Left hindlimb (tissue), 1 donor: ENCODE measurements around the gene TSPAN31.

Experiments used
- DNase-seq: peaks from one replicate; pipeline ENCODE4 v3.0.0-alpha.2; 2018

TSPAN31 gene

DNA sequence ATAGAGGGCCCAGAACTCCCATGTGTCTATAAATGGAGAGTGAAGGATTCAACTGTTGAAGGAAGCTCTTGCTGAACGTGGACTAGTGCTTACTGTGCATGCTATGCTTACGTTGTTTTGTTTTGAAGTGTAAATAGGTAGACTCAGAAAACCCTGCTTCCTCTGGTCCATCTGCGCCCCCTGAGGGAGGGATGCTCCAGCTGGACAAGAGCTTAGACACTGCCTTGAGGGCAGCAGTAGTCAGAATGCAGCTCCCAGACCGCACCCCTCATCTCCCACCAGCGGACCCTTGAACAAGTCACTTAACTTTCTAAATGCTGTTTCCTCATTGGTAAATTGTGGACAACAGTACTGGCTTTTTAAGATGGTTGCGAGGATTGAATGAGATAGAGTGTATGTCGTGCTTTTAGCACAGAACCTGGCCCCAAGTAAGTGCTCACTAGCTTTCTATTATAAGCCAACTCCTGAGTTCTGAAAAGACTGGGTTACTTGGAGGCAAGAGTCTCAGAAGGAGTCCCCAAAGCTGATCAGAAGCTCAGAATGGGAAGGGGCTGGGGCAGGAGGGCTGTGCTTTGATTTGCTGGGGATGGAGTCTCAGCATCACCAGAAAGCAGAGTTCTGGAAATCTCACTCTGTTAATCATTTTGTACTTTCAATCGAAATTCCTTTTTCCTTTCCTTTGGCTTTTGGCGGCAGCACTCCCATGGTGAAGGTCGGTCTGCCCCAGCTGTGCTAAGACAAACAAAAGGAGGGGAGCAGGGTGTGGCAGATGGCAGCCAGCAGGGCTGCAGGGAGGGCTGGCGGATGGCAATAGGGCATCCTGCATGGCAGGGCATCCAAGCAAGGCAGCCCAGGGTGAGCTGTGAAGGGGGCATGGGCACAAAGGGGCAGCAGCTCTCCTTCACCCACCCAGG lies 21.9 kb upstream of the TSPAN31 start:
- no peak for DNase-seq

DNA sequence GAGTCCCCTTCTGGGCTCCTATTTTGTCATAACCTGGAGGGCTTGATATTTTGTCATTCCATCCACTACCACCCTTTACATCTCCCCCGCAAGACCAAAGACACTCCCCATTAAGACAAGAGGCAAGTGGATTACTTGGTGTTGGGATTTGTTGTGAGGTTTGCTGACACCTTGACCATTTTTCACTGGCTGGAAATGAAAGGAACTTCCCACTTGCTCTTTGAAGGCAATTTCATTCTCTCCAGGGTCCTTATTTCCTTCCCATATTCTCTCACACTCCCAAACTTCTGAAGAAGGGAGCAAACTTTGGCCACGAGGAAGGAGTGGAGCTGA lies 21.2 kb upstream of the TSPAN31 start:
- no peak for DNase-seq

DNA sequence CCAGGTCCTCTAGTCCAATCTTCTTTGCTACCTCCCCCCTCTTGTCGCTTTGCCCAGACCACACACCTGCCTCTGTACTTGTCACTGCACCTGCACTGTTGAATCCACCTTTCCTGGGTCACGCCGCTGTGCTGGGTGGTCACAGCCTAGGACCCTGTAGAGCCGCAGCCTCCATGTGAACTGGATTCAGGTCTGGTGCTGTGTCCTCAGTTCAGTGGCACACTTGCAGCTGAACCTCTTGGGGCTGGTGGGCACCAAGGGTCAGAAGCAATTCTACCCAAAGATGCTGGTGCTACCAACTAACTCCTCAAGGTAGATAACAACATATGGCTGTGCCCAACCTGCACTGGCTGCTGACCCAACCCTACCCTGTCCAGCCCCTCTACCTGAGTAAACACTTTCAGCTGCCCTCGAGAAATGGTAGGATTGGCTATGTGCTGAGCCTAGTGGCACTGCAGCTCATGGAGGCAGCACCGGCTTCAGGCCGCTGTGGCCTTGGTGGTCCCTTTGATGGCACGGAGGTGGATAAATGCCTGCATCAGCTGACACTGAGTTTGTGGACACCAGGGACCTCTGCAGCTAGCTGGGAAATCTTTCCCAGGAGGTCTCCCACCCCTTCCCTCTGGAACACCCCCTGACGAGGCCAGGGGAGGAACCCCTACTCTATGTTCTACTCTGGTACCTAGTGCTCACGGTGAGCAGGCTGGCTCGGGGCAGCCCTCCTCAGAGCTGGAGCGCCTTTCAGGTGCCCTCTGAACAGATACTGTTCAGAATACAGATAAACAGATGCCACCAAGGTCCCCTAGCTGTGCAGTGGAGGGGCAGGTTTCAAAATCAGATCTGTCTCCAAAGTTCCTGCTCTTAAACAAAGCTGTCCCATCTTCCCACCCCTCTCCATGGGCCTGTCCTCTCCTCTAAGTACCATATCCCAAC lies 20.6 kb upstream of the TSPAN31 start:
- no peak for DNase-seq

DNA sequence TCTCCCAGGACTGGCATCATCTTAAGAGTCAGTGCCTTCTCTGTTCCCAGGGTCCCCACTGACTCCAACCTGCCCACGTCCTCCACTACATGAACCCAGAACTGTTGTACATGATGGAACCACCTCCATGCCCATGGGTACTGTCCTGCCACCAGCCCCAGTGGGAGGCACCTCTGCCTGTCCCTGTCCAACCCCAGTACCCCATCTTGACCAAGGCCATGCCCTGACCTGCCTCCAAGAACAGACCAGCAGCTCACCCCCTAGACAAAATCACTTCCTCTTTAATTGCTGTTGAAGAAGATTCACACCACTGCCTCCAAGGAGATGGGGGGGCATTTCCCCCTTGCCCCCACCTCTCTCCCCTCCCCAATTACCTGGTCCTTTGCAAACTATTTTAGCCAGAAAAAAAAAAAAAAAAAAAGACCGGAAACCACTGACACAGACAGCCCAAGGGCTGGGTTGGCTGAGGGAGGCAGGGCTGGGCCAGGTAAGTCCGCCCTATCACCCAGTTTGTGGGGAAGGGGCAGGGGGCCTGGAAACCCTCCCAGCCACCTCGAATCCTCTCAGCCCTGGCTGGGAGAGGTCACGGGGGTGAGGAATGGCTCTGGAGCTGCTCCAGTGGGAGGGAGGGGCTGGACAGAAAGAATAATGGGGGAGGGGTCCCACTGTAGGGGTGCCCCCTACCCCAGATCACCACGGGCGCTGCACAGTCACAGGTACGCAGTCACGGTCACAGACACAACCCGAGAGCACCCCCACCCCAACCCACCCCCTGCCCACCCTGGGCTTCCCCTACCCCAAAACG lies 19.7 kb upstream of the TSPAN31 start:
- peak; percentile 23 for DNase-seq

DNA sequence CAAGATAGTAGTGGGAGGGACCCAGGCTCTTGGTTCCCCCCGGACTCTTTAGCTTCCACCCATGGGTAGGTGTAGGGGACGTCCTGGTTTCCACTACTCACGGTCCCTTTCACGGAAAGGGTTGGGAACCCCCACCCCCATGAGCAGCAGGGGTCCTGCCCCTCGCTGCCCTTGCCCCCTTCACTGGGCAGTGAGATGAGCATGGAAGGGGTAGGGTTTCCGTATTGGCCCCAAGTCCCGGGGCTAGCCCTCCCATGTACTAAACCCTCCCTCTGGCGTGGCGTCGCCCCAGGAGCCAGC lies 19.0 kb upstream of the TSPAN31 start:
- DNase-seq: no peak

DNA sequence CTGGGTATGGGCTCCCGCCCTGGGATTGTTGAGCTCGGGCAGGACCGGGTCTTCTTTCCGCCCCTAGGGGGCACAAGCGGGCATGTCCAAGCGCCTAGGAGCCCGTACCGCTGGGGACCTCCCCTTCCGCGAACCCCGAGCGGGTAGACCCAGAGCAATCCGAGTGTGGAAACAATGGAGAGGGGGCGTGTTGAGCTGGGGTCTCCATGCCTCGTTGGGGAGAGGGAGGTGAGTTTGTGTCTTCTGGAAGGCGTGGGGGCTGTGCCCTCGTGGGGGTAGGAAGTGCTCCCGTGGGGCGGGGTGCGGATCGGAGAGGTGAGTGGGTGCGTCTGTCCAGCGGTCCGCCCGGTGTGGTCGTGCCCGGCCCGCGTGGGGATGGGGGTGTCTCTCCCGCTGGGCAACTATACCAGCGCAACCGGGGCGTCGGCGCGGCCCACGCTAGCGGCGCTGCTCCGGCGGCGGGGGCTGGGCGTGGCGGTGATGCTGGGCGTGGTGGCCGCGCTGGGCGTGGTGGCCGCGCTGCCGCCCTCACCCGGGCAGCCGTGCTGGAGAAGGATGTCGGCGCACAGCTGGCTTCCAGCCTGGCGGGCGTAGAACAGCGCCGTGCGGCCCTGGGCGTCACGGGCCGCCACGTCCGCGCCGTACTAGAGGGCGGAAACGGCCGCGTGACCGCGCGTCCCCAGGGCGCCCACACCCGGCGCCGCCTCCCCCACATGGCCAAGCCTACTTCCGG lies 18.5 kb upstream of the TSPAN31 start:
- DNase-seq: peak; percentile 81

DNA sequence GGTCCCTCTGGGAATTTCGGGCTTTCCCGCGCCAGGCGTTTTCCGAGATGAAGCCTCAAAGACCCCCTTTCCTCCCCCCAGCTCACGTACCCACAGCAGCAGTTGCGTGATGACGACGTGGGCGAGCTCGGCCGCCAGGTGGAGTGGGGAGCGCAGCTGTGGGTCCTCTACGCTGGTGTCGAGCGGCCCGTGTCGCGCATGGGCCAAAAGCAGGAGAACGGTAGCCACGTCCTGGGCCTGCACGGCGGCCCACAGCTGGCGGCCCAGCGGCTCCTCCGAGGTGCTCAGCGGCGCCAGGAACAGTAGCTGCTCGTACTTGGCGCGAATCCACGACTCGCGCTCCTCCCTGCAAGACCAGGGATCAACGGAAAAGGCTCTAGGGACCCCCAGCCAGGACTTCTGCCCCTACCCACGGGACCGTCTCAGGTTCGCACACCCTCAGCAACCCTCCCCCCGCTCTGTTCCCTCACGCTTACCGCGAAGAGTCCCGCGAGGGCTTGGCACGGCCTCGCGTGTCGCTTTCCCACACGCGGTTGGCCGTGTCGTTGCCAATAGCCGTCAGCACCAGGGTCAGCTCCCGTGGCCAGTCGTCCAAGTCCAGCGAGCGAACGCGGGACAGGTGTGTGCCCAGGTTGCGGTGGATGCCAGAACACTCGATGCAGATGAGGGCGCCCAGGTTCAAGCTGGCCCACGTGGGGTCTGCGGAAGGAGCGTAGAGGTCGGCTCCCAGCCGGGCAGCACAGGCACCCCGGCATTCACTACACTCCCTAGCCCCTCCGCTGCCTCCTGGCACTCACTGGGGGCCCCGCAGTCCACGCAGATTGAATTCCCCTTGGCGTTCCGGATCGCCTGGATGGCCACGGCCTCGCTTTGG lies 17.7 kb upstream of the TSPAN31 start:
- DNase-seq: peak; percentile 68

DNA sequence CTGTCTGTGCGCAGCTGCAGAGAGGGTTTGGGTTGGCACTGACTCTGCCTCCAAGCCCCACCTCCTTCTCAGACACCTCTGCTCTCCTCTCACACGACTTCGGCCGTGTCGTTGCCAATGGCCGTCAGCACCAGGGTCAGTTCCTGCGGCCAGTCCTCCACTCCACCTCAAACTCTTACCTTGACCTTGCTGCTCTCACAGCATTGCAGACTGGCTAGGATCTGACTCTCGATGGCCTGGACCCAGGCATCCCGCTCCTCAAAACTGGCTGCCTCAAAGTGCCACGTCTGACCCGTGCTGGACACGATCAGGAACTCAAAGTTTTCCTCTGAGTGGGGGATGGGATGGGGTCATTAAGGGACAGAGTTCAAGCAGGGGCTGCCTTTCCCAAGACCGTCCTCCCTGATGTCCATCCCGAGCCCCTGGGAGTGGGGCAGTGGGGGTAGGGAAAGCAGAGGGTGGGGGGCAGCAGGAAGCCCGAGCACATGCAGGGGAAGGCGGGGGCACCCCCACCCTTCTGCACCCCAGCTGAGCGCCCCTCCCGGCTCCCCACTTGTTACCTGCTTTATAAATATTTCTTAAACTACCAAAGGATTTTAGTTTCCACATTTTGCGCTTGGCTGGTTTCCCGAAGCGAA lies 17.0 kb upstream of the TSPAN31 start:
- peak; percentile 30 for DNase-seq

DNA sequence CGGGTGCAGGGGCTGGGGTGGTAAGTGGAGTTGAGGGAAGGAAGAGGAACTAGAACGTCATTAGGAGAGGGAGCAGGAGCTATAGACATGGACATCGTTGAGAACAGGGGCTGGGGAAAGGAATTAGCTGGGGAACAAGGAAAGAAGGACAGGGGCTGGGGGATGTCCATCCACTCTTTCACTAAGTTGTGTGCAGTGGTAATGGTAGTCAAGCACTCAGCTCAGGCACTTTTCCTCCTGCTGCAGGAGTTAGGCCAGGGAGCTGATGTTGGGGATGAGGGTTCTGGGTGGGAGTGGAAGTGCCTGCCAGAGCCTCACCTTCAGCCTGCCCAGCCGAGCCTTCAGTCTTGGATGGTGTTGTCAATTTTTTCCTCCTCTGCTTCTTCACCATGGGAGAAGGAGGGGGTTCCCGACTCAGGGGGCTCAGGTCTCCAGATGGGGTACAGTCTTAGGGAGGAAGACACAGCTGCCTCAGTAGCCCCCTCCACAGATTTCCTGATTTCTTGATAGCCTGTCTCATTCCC lies 15.5 kb upstream of the TSPAN31 start:
- DNase-seq: peak; percentile 21

DNA sequence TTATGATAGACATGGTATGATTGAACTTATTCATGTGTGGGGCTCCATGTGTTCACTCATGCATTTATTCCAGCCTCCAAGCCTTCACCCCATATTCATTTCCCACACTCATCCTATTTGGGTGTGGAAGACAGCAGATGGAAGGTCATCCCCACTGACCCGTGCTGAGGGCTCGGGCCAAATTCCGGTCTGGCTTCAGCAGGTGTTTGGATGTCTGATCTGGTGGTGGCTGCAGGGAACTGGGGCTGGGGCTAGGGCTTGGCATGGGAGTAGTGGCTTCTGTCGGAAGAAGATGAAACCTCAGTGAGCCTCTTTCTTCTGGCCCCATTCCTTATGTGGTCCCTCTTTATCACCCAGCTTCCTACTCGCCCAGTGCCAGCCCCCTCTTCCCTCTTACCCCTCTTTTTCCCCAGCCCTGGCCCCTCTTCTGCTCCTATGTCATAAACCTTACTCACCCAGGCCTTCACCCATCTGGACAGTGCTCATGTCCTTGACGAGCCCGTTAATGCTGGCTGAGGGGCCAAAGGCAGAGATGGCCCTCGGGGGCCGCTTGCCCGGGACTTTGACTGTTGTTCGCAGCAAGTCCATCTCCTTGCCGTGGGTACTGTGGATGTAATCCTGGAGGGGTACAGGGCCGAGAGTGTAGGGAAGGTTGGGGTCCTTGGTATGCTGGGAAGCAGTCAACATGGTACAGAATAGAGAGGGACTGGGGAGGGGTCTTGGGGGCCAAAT lies 14.3 kb upstream of the TSPAN31 start:
- peak; percentile 35 for DNase-seq

DNA sequence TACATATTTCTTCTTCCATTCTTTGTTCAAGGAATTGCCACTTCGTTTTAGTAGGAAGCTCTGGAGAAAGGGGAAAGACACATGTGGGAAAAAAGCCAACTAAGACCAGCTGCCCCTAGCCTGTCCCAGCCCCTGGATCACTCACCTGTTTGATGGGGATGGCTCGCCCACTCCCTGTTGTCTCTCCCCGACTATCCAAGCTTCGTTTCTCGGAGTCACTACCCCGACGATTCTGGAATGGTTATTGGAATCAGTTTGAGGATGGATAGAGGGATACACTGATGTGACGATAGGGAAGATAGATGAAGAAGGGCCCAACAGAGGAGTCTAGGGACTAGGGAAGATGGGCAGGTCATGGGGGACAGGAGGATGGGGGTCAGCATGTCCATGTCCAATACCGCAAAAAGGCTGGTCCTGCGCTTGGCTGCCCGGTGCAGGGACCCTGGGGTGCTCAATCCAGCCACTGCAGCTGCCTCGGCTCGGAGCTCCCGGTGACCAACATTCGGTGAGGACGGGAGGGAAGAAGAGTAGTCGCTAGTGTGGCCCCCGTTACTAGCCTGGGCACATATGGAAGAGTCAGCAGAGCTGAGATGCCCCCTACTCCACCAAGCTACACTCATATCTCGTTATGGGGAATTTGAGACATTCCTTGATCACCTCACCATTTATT lies 13.3 kb upstream of the TSPAN31 start:
- peak; percentile 15 for DNase-seq

DNA sequence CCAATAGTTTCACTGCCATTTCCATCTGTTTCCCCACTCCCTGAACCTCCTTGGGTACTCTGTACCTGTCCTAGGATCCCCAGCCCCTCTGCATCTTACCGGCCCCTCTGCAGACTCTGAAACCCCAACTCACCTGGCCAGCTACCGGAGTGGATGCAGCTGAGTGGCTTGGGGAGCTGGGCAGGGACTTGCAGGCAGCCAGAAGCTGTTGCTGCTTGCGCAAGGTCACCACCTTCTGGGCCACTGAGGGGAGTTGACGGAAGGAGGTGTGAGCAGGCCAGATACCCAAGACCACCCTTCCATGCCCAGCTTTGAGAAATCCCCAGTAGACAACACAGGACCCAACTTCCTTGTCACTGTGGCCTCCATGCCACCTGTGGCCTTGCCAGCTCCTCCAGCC lies 12.6 kb upstream of the TSPAN31 start:
- DNase-seq: peak; percentile 23

DNA sequence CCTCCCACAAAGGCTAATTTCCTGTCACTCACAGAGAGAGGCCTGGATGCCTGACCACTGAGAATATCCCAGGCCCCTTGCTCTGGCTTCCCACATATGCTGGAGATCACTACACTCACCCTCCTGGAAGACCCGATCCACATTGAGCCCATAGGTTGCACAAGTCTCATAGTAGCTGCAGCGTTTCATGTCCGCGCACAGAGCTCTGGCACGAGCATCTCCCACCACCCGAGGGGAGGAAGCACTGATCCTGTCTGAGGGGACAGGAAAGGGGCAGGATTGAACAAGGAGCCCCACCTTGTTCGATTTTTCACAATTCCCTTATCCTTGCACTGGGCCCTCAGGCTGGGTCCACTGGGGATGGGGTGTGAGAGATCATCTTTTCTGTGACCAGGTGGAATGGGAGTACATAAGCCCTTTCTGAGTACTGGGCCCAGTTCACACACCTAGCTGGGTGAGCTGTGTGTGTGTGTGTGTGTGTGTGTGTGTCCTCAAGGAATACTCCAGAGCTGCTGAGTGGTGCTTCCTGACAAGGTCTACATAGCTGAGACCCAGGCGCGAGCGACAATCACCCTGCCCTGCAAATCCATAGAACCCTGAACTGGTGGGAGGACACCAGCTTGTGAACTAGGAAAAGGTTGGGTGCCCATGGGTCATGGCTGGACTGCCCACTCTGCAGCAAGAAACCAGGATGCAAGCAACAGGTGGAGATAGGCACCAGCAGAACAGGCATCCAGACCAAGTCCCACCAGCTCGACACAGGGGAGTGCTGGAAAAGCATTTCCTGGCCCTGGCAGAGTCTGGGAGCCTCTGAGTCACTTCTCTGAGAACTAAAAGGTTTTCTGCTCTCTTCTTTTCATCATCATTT lies 11.9 kb upstream of the TSPAN31 start:
- peak; percentile 12 for DNase-seq

DNA sequence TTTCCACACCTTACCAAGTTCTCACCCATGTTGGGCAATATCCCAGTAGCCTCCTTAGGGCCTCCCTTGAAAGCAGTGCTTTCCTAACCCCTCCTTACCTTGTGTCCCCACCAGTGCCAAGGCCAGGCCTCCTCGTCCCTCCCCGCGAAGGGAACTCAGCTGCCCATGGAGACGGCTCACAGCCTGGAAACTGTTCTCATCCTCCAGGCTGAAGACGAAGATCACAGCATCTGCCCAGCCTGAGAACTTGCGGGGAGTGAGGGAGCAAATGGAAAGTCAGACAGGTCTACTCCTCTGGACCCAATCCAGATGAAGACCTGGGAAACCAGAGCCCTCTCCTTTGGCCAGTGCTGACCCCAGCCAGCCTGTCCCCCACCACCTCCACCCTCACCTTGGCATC lies 10.9 kb upstream of the TSPAN31 start:
- peak; percentile 10 for DNase-seq

DNA sequence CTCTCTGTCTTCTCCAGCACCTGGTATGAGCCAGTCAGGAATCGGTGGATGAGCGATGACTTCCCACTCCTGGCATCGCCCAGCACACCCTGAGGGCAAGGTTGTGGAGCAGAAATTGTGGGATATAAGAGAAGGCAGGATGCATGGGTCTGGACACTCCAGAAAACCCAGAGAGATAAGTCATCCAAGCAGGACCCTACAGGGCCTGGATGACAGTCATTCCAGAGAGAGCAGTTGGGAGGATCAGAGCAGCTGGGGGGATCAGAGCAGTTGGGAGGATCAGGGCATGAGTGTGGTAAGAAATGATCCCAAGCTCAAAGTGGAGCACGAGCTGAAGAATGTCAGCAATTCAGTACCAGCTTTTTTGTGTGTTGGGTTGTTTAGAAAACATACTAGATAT lies 10.2 kb upstream of the TSPAN31 start:
- peak; percentile 34 for DNase-seq

DNA sequence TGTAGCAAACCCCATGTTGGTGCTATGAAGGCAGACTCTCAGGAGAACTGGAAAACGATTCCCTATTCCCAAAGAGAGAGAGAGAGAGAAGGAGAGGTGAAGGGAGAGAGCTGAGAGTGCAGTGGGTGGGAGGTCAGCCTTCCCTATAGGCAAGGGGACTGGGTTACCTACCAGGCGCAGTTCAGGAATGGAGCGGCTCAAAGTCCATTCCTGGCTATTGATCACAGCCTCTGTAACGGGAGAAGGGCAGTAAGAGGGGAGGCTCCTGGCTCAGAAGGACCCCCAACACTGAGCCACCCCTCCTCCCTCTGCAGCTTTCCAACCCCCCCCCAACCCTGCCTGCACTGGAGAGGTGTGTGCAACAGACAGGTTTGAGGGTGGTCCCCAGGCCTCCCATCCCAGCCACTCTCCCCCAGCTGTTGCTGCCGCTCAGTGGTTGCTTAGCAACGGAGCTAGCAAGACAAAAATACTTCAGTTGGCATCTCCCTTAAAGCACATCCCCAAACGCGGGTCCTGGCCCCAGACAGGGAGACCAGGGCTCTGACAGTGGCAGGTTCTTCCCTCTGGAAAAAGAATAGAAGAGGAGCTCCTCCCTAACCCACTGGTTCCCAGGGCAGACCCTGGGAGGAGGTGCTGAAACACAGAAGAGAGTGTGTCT lies 9.5 kb upstream of the TSPAN31 start:
- DNase-seq: peak; percentile 84

DNA sequence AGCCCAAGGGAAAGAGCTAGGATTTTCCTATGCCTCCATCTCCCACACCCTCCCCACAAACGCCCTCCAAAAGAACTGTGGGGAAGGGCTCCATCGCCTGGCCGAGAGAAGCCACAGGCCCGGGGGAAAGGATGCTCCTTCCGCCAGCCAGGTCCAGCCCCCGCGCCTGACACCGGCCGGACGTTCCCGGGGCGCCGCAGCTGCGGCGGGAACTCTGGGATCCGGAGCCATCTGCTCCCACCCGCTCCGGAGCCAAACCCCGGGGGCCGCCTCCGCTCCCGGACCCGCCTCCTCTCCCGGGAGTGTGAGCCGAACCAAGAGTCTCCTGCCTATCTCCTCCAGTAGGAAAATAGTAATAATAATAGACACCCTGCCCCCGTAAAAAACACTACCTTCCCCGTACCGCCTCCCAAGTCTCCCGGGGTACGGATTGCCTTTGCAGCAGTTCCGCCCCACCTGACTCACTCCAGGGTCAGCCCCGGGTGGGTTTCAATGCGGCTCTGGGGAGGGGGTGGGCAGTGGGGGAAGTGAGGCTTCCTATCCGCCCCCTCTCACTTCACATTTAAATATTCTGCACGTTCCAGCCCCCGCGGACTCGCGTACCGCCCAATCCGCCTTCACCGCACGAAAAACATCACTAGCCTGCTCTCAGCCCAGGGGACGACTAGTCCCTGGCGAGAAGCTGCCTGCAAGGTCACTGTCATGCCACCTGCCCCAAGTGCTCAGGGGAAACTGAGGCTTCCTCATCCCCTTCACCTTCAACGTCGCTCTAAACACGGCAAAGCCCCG lies 8.7 kb upstream of the TSPAN31 start:
- DNase-seq: peak; percentile 64
